Measurements from ENCODE around the gene OR1C1. TPM values are rescaled to one million over a fixed set of nuclear protein-coding genes. Genes with fewer than 3 reads are reported as not detected.
"Not testable (repeated sequence)": the region's sequence is repeated elsewhere in the genome, so short reads cannot be mapped to it uniquely, and the experiment has no call there.

OR1C1 gene, protein sequence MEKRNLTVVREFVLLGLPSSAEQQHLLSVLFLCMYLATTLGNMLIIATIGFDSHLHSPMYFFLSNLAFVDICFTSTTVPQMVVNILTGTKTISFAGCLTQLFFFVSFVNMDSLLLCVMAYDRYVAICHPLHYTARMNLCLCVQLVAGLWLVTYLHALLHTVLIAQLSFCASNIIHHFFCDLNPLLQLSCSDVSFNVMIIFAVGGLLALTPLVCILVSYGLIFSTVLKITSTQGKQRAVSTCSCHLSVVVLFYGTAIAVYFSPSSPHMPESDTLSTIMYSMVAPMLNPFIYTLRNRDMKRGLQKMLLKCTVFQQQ
- total RNA-seq = not detected

DNA sequence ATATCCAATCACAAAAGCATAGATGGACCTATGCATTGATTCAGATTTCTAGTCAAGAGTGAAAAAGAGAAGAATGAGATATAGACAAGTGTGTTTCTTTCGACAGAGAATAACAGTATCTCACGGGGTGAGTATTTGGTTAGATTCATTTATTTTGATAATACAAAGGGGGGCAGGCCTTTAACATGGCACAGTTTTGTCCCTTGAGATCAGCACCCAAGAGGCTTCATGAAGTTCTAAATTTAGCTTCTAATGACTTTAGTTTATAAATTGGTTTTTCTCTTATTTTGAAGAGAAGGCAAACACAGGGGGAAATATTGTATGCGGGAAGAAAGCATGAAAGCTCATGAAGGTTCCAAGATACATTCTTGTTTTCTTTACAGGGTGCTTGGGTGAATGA is at the start of gene OR1C1:
TSS of gene OR1C1 (minus strand) at position 101 of the 400 bp plus-strand sequence. CDS start 2,150 bp downstream, outside the sequence.
- Mint-ChIP-seq H3K4me1 (ENCODE audit: low read depth) (no peaks in the 10 kb centered on the region), H3K36me3 (ENCODE audit: insufficient read depth in 2 of 2) (no peaks in the 10 kb centered on the region), H3K27me3 (ENCODE audit: low read depth) (no peaks in the 10 kb centered on the region), H3K27ac (no peak within 1 kb of the TSS), H3K9me3 (peaks cover 0 to 5% of the 10 kb centered on the region in 2 donors), H3K4me3 (no peak within 1 kb of the TSS)
- no peak for DNase-seq
- ATAC-seq (replicated peaks in 1 of 2) = no peak

DNA sequence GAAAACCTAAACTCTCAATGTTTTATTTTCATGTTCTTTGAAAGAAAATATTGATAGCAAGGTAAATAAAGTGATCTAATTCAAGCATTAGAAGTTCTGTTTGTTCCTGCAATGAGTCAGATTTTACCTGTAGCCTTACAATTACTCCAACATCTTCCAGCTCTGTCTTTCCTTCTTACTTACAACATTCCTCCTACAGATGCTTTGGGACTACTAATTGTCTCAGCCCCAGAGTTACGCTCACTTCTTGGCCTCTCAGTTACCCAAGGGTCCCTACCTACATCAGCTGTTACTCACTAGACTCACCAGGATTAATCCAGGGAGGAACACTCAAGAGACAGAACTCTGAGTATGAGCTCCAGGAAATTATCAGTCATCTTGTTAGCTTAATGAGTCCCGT is 37.2 kb upstream of the OR1C1 start:
- Mint-ChIP-seq H3K4me3 (no peak overlapping the region), H3K9me3 (peaks cover 0 to 7% of the 10 kb centered on the region in 2 donors), H3K27ac (no peak overlapping the region), H3K36me3 (ENCODE audit: insufficient read depth in 2 of 2) (no peaks in the 10 kb centered on the region), H3K4me1 (ENCODE audit: low read depth) (no peaks in the 10 kb centered on the region), H3K27me3 (ENCODE audit: low read depth) (peaks cover 5% of the 10 kb centered on the region)
- DNase-seq (no peak), ATAC-seq (replicated peaks in 1 of 2) (no peak)

DNA sequence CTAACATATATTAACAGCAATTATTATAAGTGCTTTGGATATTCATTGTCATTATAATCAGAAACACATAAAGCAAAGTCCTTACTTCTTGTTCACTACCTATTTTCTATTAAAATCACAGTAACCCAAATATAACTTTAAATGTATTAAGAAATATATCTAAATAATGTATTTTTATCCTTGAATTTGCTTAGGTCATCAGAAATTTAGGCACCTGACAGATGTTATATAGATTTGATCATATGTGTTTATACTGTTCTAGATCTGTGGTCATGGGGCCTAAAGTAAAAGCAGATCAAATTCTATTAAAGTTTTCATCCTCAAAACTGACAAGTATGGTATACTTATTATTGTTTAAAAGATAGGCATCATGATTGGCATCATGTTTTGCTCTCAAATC is 9.2 kb upstream of the OR1C1 start:
- ATAC-seq (replicated peaks in 1 of 2) (no peak), DNase-seq (no peak)
- H3K4me1 Mint-ChIP-seq (ENCODE audit: low read depth) = no peaks in the 10 kb centered on the region
- H3K36me3 Mint-ChIP-seq (ENCODE audit: insufficient read depth in 2 of 2) = no peaks in the 10 kb centered on the region
- no peak overlapping the region for H3K27ac Mint-ChIP-seq
- H3K27me3 Mint-ChIP-seq (ENCODE audit: low read depth) = no peaks in the 10 kb centered on the region
- no peaks in the 10 kb centered on the region for H3K9me3 Mint-ChIP-seq
- H3K4me3 Mint-ChIP-seq = no peak overlapping the region

DNA sequence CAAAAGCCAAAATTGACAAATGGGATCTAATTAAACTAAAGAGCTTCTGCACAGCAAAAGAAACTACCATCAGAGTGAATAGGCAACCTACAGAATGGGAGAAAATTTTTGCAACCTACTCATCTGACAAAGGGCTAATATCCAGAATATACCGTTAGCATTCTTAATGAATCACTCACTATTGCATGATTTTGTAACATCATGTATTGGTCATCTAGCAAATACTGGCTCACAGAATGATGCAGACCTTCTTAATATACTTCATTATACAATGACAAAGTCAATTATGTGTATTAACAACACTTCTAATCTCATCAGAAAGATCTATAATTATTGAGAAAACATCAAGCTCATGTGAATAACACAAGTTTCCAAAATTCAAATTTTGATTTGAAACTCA is 6.0 kb downstream of the OR1C1 start:
- H3K4me3 Mint-ChIP-seq; H3K27me3 Mint-ChIP-seq (ENCODE audit: low read depth); H3K4me1 Mint-ChIP-seq (ENCODE audit: low read depth); H3K27ac Mint-ChIP-seq; DNase-seq; H3K36me3 Mint-ChIP-seq (ENCODE audit: insufficient read depth in 2 of 2); ATAC-seq (replicated peaks in 1 of 2): not testable (repeated sequence)
- H3K9me3 Mint-ChIP-seq = peaks cover 4 to 10% of the 10 kb centered on the region in 2 donors

DNA sequence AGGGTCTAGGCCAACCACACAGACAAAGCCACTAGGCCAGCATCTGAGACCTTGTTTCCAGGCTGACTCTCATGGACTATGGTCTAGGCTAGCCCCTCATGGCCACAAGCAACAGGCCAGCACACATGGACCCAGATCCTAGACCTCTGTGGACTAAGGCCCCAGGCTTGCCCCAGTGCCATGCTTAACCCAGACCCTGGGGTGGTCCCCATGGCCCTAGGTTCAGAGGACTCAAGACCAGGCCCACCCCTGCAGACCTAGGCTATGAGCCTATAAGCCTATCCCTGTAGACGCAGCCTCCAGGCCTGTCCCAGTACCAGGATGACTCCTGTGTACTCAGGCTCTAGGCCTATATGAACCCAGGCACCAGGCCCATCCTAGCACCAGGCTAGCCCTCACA is 10.5 kb downstream of the OR1C1 start:
- peaks cover 5 to 6% of the 10 kb centered on the region in 2 donors for H3K9me3 Mint-ChIP-seq
- no peak overlapping the region for H3K27ac Mint-ChIP-seq
- no peaks in the 10 kb centered on the region for H3K4me1 Mint-ChIP-seq (ENCODE audit: low read depth)
- DNase-seq = no peak
- no peak for ATAC-seq (replicated peaks in 1 of 2)
- no peaks in the 10 kb centered on the region for H3K36me3 Mint-ChIP-seq (ENCODE audit: insufficient read depth in 2 of 2)
- H3K4me3 Mint-ChIP-seq = no peak overlapping the region
- H3K27me3 Mint-ChIP-seq (ENCODE audit: low read depth) = no peaks in the 10 kb centered on the region

DNA sequence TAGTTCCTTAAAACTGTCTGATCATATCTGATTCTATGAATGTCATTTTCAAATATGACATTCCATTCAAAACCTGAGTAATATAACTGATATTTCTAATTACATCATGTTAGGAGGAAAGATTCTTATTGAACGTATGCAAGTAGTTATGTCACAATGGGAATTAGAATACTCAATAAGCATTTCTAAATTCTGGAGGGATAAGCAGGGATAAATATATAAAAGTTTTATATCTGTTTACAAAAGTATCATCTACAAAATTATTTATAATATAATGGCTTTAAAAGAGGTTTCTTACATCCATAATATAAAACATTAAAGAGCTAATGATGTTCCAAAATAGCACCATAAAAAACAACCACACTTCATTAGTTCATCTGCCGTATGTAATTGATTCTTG is 12.3 kb downstream of the OR1C1 start, which contains the start of gene OR14A2:
TSS of gene OR14A2 (minus strand) at position 101 of the 400 bp plus-strand sequence.
- Mint-ChIP-seq H3K27ac (no peak within 1 kb of the TSS), H3K4me3 (no peak within 1 kb of the TSS), H3K9me3 (peaks cover 5 to 6% of the 10 kb centered on the region in 2 donors), H3K36me3 (ENCODE audit: insufficient read depth in 2 of 2) (no peaks in the 10 kb centered on the region), H3K27me3 (ENCODE audit: low read depth) (no peaks in the 10 kb centered on the region), H3K4me1 (ENCODE audit: low read depth) (no peaks in the 10 kb centered on the region)
- DNase-seq = no peak
- ATAC-seq (replicated peaks in 1 of 2) = no peak

DNA sequence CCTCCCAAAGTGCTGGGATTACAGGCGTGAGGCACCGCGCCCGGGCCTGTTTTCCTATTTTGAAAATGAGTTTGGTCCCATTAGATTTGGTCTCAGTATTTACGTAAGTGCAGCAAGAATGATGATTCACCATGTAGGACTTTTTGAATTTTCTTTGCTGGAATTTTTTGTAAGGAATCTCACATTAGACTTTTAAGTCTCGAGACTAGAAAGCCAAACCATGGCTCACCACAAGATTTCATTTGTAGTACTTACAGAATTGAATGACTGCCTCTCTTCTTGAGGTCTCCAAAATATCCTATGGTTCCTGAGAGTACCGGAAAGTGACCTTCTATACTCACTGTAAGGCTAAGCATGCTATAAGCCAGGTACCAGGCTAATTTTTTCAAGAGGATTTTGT is 12.7 kb downstream of the OR1C1 start:
- Mint-ChIP-seq H3K27me3 (ENCODE audit: low read depth) (no peaks in the 10 kb centered on the region), H3K4me1 (ENCODE audit: low read depth) (no peaks in the 10 kb centered on the region), H3K9me3 (peaks cover 5 to 6% of the 10 kb centered on the region in 2 donors), H3K4me3 (no peak overlapping the region), H3K27ac (no peak overlapping the region), H3K36me3 (ENCODE audit: insufficient read depth in 2 of 2) (no peaks in the 10 kb centered on the region)
- ATAC-seq (replicated peaks in 1 of 2) (no peak), DNase-seq (no peak)

DNA sequence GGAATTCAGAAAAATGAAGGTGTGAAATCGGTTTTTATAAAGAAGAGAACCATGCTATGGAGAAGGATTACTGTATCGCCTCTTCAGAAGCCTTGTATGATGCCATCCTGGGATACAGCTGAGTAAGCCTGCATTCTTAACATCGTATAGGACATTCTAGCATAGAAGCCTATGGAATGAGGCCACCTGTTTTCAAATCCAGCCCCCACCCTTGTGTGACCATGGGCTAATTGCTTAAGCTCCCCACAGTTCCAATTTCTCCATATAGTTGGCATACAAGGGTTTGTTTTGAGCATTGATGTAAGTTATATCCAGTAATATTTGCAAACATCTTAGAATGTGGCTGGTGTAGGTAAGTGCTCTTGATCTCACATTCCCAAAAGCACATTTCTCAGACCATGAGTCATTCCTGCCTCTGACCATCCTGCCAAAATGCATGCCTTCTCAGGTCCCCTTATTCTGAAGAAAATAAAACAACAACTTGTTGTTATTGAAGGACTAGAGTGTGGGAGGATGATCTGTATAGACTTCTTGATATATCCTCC is 13.9 kb downstream of the OR1C1 start:
- Mint-ChIP-seq H3K36me3 (ENCODE audit: insufficient read depth in 2 of 2) (no peaks in the 10 kb centered on the region), H3K9me3 (peaks cover 3 to 6% of the 10 kb centered on the region in 2 donors), H3K27ac (no peak overlapping the region), H3K27me3 (ENCODE audit: low read depth) (no peaks in the 10 kb centered on the region), H3K4me3 (no peak overlapping the region), H3K4me1 (ENCODE audit: low read depth) (no peaks in the 10 kb centered on the region)
- no peak for DNase-seq
- ATAC-seq (replicated peaks in 1 of 2) = no peak

DNA sequence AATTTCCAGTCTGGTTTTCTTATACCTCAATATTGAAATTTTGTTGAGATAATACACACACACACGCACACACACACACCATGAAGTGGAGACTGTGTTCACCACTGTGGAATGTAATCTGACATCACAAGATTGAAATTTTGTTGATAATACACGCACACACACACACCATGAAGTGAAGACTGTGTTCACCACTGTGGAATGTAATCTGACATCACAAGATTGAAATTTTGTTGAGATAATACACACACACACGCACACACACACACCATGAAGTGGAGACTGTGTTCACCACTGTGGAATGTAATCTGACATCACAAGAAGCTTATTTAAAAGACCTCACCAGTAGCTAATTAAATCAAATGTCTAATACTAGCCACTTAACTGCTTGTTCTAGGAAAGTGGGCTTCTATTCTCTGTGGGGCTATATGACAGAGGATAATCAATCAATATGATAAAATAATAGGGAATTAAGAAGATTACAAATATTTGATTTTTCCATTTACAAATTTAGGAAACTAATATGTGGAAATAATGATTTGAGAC is 18.1 kb downstream of the OR1C1 start:
- not testable (repeated sequence) for H3K36me3 Mint-ChIP-seq (ENCODE audit: insufficient read depth in 2 of 2); H3K27me3 Mint-ChIP-seq (ENCODE audit: low read depth); H3K27ac Mint-ChIP-seq; DNase-seq; H3K4me3 Mint-ChIP-seq; H3K9me3 Mint-ChIP-seq; ATAC-seq (replicated peaks in 1 of 2); H3K4me1 Mint-ChIP-seq (ENCODE audit: low read depth)

DNA sequence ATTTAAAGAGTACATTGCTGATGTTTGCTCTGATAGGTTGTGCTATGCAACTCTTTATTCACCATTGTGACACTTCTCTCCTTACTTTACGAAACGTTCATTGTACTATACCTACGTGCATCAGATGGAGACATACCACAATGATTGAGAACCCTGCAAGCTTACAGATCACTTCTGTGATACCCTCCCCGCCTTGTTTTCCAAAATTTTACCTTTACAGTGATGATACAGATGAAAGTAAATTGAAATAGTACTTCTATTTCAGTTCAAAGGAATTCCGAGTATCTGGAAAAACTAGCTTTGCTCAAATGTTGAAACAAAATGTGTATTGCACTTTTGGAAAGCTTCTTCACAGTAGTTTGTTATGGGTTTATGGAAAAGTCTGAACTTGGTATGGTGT is 18.6 kb downstream of the OR1C1 start:
- ATAC-seq (replicated peaks in 1 of 2) = no peak
- no peak for DNase-seq
- Mint-ChIP-seq H3K9me3 (no peaks in the 10 kb centered on the region), H3K27ac (no peak overlapping the region), H3K27me3 (ENCODE audit: low read depth) (no peaks in the 10 kb centered on the region), H3K4me3 (no peak overlapping the region), H3K4me1 (ENCODE audit: low read depth) (no peaks in the 10 kb centered on the region), H3K36me3 (ENCODE audit: insufficient read depth in 2 of 2) (no peaks in the 10 kb centered on the region)

DNA sequence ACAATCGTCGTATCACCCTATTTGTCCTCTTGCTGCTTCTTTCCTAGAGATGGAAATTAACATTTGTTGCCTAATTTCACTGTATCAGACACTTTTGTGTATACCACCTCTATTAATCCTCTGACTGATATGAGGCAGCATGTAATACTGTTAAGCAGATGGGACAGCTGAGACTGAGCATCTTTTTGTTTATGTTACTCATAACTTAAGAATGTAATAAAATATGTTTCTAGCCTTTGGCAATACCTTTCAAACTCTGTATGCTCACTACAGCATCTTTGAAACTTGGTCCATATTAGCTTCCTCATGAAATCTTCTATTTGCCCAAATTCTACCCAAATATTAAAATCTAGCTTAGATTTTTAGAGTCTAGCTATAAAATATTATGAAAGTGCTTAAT is 19.6 kb downstream of the OR1C1 start:
- DNase-seq (no peak), ATAC-seq (replicated peaks in 1 of 2) (no peak)
- H3K27me3 Mint-ChIP-seq (ENCODE audit: low read depth) = no peaks in the 10 kb centered on the region
- no peaks in the 10 kb centered on the region for H3K36me3 Mint-ChIP-seq (ENCODE audit: insufficient read depth in 2 of 2)
- H3K4me3 Mint-ChIP-seq = no peak overlapping the region
- H3K27ac Mint-ChIP-seq = no peak overlapping the region
- H3K4me1 Mint-ChIP-seq (ENCODE audit: low read depth) = no peaks in the 10 kb centered on the region
- no peaks in the 10 kb centered on the region for H3K9me3 Mint-ChIP-seq

DNA sequence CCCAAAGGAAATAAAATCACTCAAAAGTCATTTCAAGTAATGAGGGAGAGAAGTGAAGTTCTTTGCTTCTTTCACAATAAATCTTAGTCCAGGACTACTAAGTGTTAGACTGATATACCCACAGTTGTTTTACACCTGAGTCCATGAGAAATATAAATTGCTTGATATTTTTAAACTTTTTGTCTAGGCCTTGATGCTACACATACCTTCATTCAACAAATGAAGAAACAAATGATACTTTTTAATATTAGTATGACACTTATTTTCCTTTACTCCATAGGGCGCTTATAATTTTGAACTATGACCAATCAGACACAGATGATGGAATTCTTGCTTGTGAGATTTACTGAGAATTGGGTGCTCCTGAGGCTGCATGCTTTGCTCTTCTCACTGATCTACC is 22.0 kb downstream of the OR1C1 start, which contains the start of gene OR14K1:
TSS of gene OR14K1 (plus strand) at position 301 of the 400 bp plus-strand sequence. CDS start at position 301, 0 bp downstream.
- H3K4me1 Mint-ChIP-seq (ENCODE audit: low read depth) = no peaks in the 10 kb centered on the region
- ATAC-seq (replicated peaks in 1 of 2) (no peak), DNase-seq (no peak)
- H3K9me3 Mint-ChIP-seq = peaks cover 0 to 1% of the 10 kb centered on the region in 2 donors
- H3K4me3 Mint-ChIP-seq = no peak within 1 kb of the TSS
- no peaks in the 10 kb centered on the region for H3K36me3 Mint-ChIP-seq (ENCODE audit: insufficient read depth in 2 of 2)
- H3K27me3 Mint-ChIP-seq (ENCODE audit: low read depth) = no peaks in the 10 kb centered on the region
- no peak within 1 kb of the TSS for H3K27ac Mint-ChIP-seq

DNA sequence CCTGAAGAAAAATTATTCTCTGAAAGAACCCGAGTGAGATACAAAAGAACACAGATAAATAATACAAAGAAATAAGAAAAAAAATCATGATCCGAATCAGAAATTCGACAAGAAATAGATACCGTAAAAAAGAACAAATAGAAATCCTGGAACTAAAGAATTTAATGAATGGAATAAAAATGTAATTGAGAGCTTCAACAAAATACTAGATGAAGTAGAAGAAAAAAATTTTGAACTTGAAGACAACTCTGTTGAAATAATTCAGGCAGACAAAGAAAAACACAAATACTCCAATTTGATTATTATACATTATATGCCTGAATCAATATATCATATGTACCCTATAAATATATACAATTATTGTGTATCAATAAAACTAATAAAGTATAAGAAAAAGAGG is 39.1 kb downstream of the OR1C1 start:
- no peak overlapping the region for H3K27ac Mint-ChIP-seq
- peaks cover 5 to 9% of the 10 kb centered on the region in 2 donors for H3K9me3 Mint-ChIP-seq
- no peak overlapping the region for H3K4me3 Mint-ChIP-seq
- no peak for ATAC-seq (replicated peaks in 1 of 2)
- no peaks in the 10 kb centered on the region for H3K4me1 Mint-ChIP-seq (ENCODE audit: low read depth)
- DNase-seq = no peak
- peaks cover 0 to 3% of the 10 kb centered on the region in 2 donors for H3K36me3 Mint-ChIP-seq (ENCODE audit: insufficient read depth in 2 of 2)
- no peaks in the 10 kb centered on the region for H3K27me3 Mint-ChIP-seq (ENCODE audit: low read depth)
